GM18861 (cell line): ENCODE data around the gene SLX4IP.

ENCODE experiments used
- ATAC-seq: cut with Tn5 transposase; IDR thresholded peaks from one replicate; pipeline ENCODE4 v1.9.1; 2021; ENCODE audit not compliant: unreplicated experiment

The SLX4IP gene

GRCh38 chr20:10658876-10659632 lies 223.9 kb downstream of the SLX4IP start:
- no peak for ATAC-seq

DNA sequence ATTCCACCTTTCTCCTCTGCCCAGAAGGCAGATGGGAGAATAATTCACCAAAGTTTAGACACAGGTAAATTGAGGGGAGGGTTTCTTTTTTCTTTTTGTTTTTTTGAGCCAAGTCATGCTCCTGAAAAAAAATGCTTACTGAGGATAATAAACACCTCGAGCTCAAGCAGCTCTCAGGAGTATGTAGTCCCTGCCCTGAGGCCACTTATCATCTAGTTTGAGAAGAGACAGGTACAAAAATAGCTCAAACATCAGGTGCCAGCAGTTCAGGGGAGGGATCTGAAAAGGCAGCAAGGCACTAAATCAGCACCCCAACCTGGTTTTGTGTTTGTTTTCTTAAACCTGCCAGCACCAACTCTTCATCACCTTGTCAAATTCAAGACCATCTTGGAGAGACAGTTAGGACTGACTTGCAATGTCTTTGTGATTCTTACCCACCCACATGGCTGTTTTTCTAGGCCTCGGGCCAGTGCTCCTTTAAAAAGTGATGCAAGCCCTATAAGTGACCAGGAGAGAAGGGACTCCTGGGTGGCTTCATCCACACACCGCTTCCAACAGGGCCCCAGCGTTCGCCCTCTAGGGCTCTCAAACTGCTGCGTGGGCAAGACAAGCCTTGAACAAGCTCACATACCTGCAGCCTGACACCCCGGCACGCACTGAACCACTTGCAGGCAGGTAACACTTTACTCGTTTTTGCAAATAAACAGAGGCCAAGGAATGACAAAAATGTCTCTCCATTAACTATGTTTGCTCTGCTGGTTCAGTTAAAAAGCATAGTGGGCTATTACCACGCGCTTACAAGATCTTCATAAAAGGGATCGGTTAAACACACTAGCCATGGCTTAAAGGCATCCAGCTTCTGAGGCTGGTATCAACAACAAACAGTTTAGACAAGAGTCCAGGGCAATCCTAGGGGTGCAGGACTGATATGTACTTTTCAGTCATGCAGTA lies 224.8 kb downstream of the SLX4IP start:
- ATAC-seq, result no peak

GRCh38 chr20:10660661-10661060 lies 225.6 kb downstream of the SLX4IP start:
- ATAC-seq, result no peak

- ATAC-seq, result no peak
Observed at GRCh38 chr20:10661261-10661660, 226.2 kb downstream of the SLX4IP start.

DNA sequence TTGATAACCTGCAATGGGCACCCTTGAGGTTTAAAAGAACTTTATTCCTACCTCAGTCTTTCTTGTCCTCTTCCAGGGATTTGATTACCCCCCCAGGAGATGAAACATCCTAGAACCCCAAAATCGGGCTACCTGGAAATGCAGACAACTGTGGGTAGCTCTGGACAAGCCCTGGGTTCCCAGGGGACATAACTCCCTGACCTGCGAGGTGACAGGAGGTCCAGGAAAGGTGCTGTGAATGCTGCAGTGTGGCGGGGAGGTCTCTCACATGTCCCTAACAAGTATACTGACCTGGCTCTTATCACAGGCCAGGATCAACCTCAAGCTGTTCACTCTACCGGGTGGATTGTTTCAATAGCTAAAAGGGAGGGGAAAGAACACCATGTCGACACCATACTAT lies 227.0 kb downstream of the SLX4IP start:
- ATAC-seq, result no peak

GRCh38 chr20:10662661-10663458 lies 227.8 kb downstream of the SLX4IP start:
- ATAC-seq, result no peak

GRCh38 chr20:10663756-10664155 lies 228.7 kb downstream of the SLX4IP start:
- ATAC-seq, result no peak

DNA sequence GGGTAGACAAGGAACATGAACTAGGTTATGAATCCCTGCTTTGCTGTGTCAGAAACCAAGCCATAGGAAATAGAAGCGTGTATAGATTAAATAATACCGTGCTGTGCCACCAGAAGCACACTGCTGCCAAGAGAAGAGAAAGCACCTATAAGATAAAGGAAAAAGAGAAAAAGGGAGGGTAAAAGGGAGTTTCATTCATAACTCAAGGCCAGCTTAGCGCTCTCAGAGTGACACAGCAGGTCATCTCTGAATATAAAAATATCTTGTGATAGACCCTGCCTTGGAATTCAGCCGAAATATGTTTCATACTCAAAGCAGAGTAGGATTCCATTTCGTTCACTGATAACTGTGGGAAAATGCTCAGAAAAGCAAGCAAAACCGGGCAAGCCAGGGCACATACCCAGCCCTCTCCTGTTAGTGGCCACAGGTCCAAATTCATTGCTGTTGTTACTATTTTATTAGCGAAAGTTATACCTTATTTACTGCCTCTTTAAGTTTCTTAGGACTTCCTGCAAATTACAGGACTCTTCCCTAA lies 230.0 kb downstream of the SLX4IP start:
- no peak for ATAC-seq

- no peak for ATAC-seq
Observed at GRCh38 chr20:10665791-10666190, 230.7 kb downstream of the SLX4IP start.

DNA sequence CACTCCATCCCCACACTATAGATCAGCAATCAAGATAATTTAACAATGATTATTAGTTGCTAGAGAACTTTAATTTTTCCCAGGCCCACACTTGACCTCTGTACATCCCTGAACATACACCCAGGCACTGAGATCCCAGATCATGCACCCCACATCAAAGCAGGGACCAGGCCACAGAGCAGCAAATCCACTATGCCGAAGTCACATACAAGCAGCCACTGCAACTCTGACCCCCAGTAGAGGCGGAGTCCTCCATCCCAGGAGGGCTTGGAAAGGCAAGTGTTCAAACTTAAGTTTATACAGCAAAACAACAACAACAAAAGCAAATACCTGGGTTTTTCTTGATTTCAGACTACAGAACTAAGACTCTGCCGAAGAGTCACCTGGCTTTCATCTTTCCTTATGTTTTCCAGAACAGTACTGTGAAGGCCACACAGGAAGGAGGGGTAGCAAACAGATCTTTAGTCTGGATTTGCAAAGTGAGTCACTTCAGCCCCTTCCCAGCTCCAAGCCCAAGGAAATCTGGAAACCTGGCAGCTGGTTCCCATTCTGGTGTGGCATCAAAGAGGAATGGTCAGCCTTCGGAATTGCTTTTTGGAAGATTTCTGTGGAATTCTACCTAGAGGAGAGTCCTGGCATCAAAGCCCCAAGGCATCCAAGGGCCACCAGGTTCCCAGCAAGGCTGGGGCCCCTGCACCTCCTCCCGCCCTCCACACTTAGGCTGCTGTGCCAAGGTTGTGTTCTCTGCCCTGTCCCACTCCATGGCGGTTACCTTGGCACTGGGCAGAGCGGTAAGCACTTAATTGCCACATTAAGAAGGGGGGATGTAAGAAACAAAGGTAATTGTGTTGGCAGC lies 231.3 kb downstream of the SLX4IP start:
- no peak for ATAC-seq

DNA sequence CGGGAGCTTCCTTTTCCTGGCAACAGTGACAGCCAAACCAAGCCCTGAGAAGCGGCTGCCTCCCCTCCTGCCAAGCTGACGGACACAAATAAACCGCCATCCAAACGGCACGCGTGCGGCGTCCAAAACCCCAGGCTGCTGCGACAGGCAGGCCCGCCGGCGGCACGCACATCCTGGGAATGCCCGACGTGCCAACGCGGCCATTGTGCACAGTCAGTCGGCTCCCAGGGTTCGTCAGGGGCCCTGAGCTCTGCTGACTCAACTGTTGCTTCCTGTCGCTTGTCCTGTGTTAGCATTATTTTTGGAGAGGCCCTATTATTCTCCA lies 231.9 kb downstream of the SLX4IP start:
- ATAC-seq, result no peak

GRCh38 chr20:10667560-10668167 lies 232.6 kb downstream of the SLX4IP start:
- ATAC-seq, result no peak

DNA sequence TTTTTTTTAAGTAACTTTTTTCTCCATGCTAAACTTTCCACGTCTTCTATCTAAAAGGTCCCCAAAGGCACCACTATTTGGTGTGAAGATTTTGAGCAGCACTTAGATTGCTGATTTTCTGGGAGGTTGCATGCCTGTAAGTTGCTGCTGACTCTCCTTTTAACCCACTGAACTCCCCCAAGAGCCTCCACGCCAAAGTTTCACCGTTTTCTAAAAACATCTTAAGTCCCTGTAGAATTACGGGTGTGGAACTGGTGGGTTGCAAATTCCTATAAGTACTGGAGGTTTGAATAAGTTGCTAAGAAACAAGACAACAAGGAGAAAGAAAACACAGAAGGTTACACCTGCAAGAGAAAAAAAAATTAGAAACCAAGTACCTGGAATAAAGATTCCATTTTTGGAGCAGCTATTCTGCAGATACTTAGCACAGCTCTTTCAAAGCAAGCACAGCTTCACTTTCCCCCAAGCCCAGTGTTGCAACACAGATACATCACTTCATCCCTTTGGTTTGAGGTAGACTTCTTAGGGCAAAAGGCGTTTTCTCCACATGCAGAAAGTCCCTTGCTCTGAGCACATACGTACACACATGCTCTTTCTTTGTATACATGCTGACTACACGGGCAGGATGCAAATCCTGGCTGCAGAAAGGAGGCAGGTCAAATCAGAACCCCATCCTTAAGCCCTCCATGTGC lies 233.7 kb downstream of the SLX4IP start:
- ATAC-seq, result no peak

GRCh38 chr20:10669843-10670446 lies 234.8 kb downstream of the SLX4IP start:
- ATAC-seq, result no peak

- peak; percentile 18 for ATAC-seq
Observed at GRCh38 chr20:10670501-10671220, 235.6 kb downstream of the SLX4IP start.

DNA sequence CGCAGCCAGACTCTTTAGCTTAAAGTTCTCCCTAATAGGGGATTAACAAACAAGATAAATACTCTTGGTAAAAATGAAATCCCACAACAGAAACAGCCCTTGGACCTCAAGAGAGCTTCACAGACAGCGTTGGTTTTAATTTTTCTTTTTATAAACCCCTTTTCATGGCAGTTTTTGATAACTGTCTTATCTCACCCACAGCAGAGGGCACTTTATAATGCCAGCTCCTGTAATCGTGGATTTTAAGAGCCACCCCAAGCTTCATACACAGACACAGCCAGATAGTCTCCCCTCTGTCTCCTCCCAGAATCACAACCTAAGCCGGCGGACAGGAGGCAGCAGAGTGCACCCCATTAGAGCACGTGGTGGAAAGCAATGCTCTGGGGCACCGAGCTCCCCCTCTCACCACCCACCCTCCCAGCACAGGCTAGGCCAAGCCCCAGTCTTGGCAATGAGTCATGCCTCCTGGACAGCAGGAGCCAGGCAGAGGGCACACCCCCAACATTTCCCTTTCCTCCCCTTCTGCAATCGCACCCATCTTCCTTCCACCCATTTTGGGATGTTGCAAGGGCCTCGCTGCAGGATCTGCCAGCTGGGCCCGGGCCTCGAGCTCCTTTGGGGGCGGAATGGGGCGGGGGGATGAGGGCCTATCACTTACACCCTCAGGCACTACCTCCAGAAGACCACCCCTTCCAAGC lies 236.3 kb downstream of the SLX4IP start:
- ATAC-seq, result peak; percentile 37

GRCh38 chr20:10671919-10672623 lies 237.0 kb downstream of the SLX4IP start:
- ATAC-seq, result no peak
